SU-DHL-6 (cell line): ENCODE data around the gene DYNLRB1.

Source experiments
- H2AFZ ChIP-seq: fragments of 200-600 bp; sonication (generic); 2 replicates; pipeline ENCODE4 v1.6.1; 2014; ENCODE audit warnings: low read depth, mild to moderate bottlenecking, moderate library complexity, mixed read lengths, antibody characterized with exemption, low read length; ENCODE audit not compliant: severe bottlenecking
- H3F3A ChIP-seq: fragments of 200-600 bp; shearing (Covaris generic); 2 replicates; pipeline ENCODE4 v1.6.0; 2016; ENCODE audit warnings: antibody characterized with exemption, mild to moderate bottlenecking; ENCODE audit not compliant: insufficient read depth
- H3K27ac ChIP-seq: fragments of 200-600 bp; sonication (generic); 2 replicates; pipeline ENCODE4 v1.5.1; 2016; ENCODE audit warnings: low read depth, mild to moderate bottlenecking, low read length, moderate library complexity, mixed read lengths
- H3K27me3 ChIP-seq: fragments of 200-600 bp; sonication (generic), shearing (Covaris generic); 2 replicates; pipeline ENCODE4 v1.6.0; 2014; ENCODE audit warnings: mild to moderate bottlenecking, low read length
- H3K36me3 ChIP-seq: fragments of 200-600 bp; sonication (generic); 2 replicates; pipeline ENCODE4 v1.6.1; 2014; ENCODE audit warnings: mild to moderate bottlenecking, low read length, mixed read lengths
- H3K4me2 ChIP-seq: fragments of 300-600, 200-600 bp; shearing (Covaris generic), sonication (generic); 2 replicates; pipeline ENCODE4 v1.6.0; 2014; ENCODE audit warnings: low read length, low read depth, mild to moderate bottlenecking; ENCODE audit not compliant: poor library complexity, severe bottlenecking
- H3K4me3 ChIP-seq: fragments of 200-600 bp; sonication (generic); 2 replicates; pipeline ENCODE4 v1.5.1; 2014; ENCODE audit warnings: antibody characterized with exemption, low read length, mild to moderate bottlenecking, mixed read lengths; ENCODE audit not compliant: insufficient read depth, poor library complexity, severe bottlenecking
- H3K79me2 ChIP-seq: fragments of 200-600 bp; sonication (generic); 2 replicates; pipeline ENCODE4 v1.6.1; 2014; ENCODE audit warnings: mild to moderate bottlenecking, low read length, moderate library complexity; ENCODE audit not compliant: insufficient read depth
- H3K9ac ChIP-seq: fragments of 200-600 bp; sonication (generic); 2 replicates; pipeline ENCODE4 v1.7.0; 2014; ENCODE audit warnings: mild to moderate bottlenecking, low read length
- H3K9me2 ChIP-seq: fragments of 200-600 bp; sonication (generic); replicated peaks from 2 replicates; pipeline ENCODE4 v1.6.1; 2014; ENCODE audit warnings: low read length; ENCODE audit not compliant: insufficient read depth
- H3K9me3 ChIP-seq: fragments of 200-600 bp; sonication (generic); 2 replicates; pipeline ENCODE4 v1.6.1; 2014; ENCODE audit warnings: low read length, mixed read lengths; ENCODE audit not compliant: insufficient read depth
- H4K20me1 ChIP-seq: fragments of 200-600 bp; sonication (generic); 2 replicates; pipeline ENCODE4 v1.6.1; 2014; ENCODE audit warnings: low read depth, mild to moderate bottlenecking, antibody characterized with exemption, low read length, moderate library complexity, mixed read lengths
- CTCF ChIP-seq: fragments of 200-600 bp; sonication (generic); IDR thresholded peaks from one replicate; pipeline ENCODE4 v1.5.1; 2017; ENCODE audit warnings: antibody characterized with exemption, mild to moderate bottlenecking, low read length, moderate library complexity; ENCODE audit not compliant: insufficient read depth, poor library complexity, severe bottlenecking
- EZH2phosphoT487 ChIP-seq: fragments of 200-600 bp; sonication (generic), shearing (Covaris generic); conservative IDR thresholded peaks from 2 replicates; pipeline ENCODE4 v1.6.1; 2018; ENCODE audit warnings: mild to moderate bottlenecking, antibody characterized with exemption, low read length, moderate library complexity, mixed read lengths

DYNLRB1 gene

GRCh38 chr20:34552569-34552968 lies 36.3 kb downstream of the DYNLRB1 start:
- no peaks in the 10 kb centered on the region for H3K36me3 ChIP-seq
- no peak overlapping the region for H3K4me2 ChIP-seq
- no peaks in the 10 kb centered on the region for H3K79me2 ChIP-seq
- H3K9me2 ChIP-seq, result no peaks in the 10 kb centered on the region
- no peaks in the 10 kb centered on the region for H4K20me1 ChIP-seq
- TF ChIP-seq EZH2phosphoT487 (no peak), CTCF (no peak)
- no peaks in the 10 kb centered on the region for H3F3A ChIP-seq
- H3K9ac ChIP-seq, result no peak overlapping the region
- no peaks in the 10 kb centered on the region for H3K27me3 ChIP-seq
- H3K4me3 ChIP-seq, result no peak overlapping the region
- H3K27ac ChIP-seq, result no peak overlapping the region
- no peak overlapping the region for H2AFZ ChIP-seq
- no peaks in the 10 kb centered on the region for H3K9me3 ChIP-seq

- H3K27ac ChIP-seq, result no peak overlapping the region
- no peak overlapping the region for H3K4me2 ChIP-seq
Measured at GRCh38 chr20:34553366-34553867, 37.2 kb downstream of the DYNLRB1 start.

GRCh38 chr20:34557936-34558319 lies 41.7 kb downstream of the DYNLRB1 start:
- Histone ChIP-seq H3K9me3 (no peaks in the 10 kb centered on the region), H4K20me1 (no peaks in the 10 kb centered on the region), H3K27me3 (no peaks in the 10 kb centered on the region), H3K9me2 (no peaks in the 10 kb centered on the region), H3K27ac (no peak overlapping the region), H3K79me2 (no peaks in the 10 kb centered on the region), H2AFZ (peak overlapping the region; percentile 64), H3F3A (no peaks in the 10 kb centered on the region), H3K36me3 (no peaks in the 10 kb centered on the region), H3K4me3 (no peak overlapping the region), H3K4me2 (peak overlapping the region; percentile 14), H3K9ac (no peak overlapping the region)
- TF ChIP-seq CTCF, result no peak
- TF ChIP-seq EZH2phosphoT487, result no peak

More at GRCh38 chr20:34553366-34553867, 37.2 kb downstream of the DYNLRB1 start:
- TF ChIP-seq EZH2phosphoT487, result no peak
- no peak for TF ChIP-seq CTCF
- H4K20me1 ChIP-seq, result no peaks in the 10 kb centered on the region
- H3K9me3 ChIP-seq, result no peaks in the 10 kb centered on the region
- no peaks in the 10 kb centered on the region for H3K79me2 ChIP-seq
- H3K4me3 ChIP-seq, result no peak overlapping the region
- H3K27me3 ChIP-seq, result no peaks in the 10 kb centered on the region
- no peak overlapping the region for H2AFZ ChIP-seq
- H3F3A ChIP-seq, result no peaks in the 10 kb centered on the region
- no peak overlapping the region for H3K9ac ChIP-seq
- H3K36me3 ChIP-seq, result no peaks in the 10 kb centered on the region
- no peaks in the 10 kb centered on the region for H3K9me2 ChIP-seq
